Measurements from ENCODE around the gene PADI3. TPM values are rescaled to one million over a fixed set of nuclear protein-coding genes. Genes with fewer than 3 reads are reported as not detected.

Gene PADI3
- total RNA-seq, 1 experiment from 2014 or later, result 2.5 TPM

- Histone ChIP-seq H3K56ac (ENCODE audit: insufficient read length, low read depth, low read length) (no peak overlapping the region), H3K27me3 (ENCODE audit: insufficient read depth, low read length) (no peaks in the 10 kb centered on the region), H4K8ac (replicated peaks; ENCODE audit: insufficient read length, low read depth, low read length) (no peak overlapping the region), H3K9me3 (ENCODE audit: control insufficient read depth, low read depth, low read length) (no peaks in the 10 kb centered on the region), H2AK5ac (ENCODE audit: insufficient read length, low read length) (no peak overlapping the region), H3K18ac (ENCODE audit: insufficient read length, low read depth, low read length) (no peak overlapping the region), H3T11ph (ENCODE audit: low read length) (no peak overlapping the region), H3K14ac (ENCODE audit: insufficient read depth, low read length) (no peak overlapping the region), H4K20me1 (ENCODE audit: control insufficient read depth, insufficient read depth, insufficient read length) (no peaks in the 10 kb centered on the region), H4K91ac (ENCODE audit: insufficient read length, low read depth, low read length) (no peak overlapping the region), H2AFZ (ENCODE audit: low read length) (no peak overlapping the region), H2BK12ac (ENCODE audit: insufficient read length, low read depth, low read length) (no peak overlapping the region), H3K27ac (ENCODE audit: insufficient read length, low read depth, low read length) (no peak overlapping the region), H3K79me1 (ENCODE audit: insufficient read depth, low read depth, low read length, poor library complexity, severe bottlenecking) (no peaks in the 10 kb centered on the region), H2BK5ac (ENCODE audit: insufficient read length, low read length) (no peak overlapping the region), H2BK15ac (ENCODE audit: low read depth, low read length) (no peak overlapping the region), H3K4me1 (ENCODE audit: insufficient read depth, low read length) (peaks cover 3% of the 10 kb centered on the region; the same call in 1 of the 2 replicates), H3K23ac (ENCODE audit: insufficient read length, low read depth, low read length) (no peak overlapping the region), H2BK20ac (ENCODE audit: low read depth, low read length, poor library complexity, severe bottlenecking) (no peak overlapping the region), H3K4ac (ENCODE audit: low read depth, low read length) (no peak overlapping the region), H3K4me2 (ENCODE audit: insufficient read depth, insufficient read length, low read length) (no peak overlapping the region), H3K9ac (ENCODE audit: extremely low read depth, insufficient read length, low read length) (no peak overlapping the region), H3K79me2 (ENCODE audit: insufficient read depth, low read length) (no peaks in the 10 kb centered on the region), H4K5ac (ENCODE audit: insufficient read length, low read depth, low read length) (no peak overlapping the region), H2BK120ac (ENCODE audit: low read depth, low read length, poor library complexity, severe bottlenecking) (no peak overlapping the region), H3K23me2 (ENCODE audit: insufficient read length, low read depth, low read length, poor library complexity, severe bottlenecking) (no peaks in the 10 kb centered on the region)
- no peaks in the 10 kb centered on the region; the same call in 1 of the 2 replicates for H3K27me3 Mint-ChIP-seq (ENCODE audit: low read depth)
- H3K4me3 Mint-ChIP-seq, result no peak overlapping the region
- no peak for TF ChIP-seq CTCF (conservative IDR thresholded peaks at IDR 0.05)
- H3K27ac Mint-ChIP-seq, result no peak overlapping the region
- peaks cover 32 to 38% of the 10 kb centered on the region in 2 experiments for H3K4me1 Mint-ChIP-seq
- DNase-seq, result no peak
- WGBS (ENCODE audit: extremely low coverage, insufficient read length, low lambda C conversion rate), result no CpG with 5 or more reads among the region's 9 CpGs
- H3K9me3 Mint-ChIP-seq, result peaks cover 2 to 3% of the 10 kb centered on the region in 2 experiments; a peak in 2 of 5 replicates
- H3K36me3 Mint-ChIP-seq (ENCODE audit: insufficient read depth in 1 of 3, low read depth in 3 of 3), result no peaks in the 10 kb centered on the region
Measured at GRCh38 chr1:17316704-17317103, 67.8 kb downstream of the PADI3 start.

Data from H9 (cell line).